ENCODE data around the gene ASPA.

ASPA gene

DNA sequence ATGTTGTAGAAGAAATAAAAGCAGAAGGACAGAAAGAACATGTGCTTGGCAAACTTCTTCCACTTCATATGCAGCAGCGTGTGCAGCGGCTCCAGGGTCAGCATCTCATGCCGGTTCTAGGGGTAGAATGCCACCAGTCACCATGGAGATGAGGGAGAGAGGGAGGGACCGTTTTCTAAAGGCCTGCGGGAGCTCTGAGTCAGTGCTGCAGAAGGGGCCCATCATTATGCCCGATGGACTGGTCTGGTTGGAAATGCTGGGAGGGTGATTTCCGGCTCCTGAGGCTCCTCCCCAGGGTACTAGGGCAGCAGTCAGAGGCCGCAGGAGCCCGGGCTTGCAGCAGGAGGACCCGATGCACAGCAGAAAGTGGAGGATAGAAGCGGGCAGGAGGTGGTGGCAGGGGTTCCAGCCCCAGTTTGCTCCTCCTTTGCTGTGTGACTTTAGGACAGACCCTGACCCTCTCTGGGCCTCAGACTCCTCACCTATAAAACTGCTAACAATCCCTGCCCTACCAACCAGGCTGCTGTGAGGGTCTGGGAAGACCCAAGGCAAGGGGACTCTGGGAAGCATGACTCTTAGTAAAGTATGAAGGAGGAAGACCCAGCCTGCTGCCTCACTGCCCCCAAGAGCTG lies 53.2 kb downstream of the ASPA start:
- Mint-ChIP-seq H3K4me1 (peaks cover 4% of the 10 kb centered on the region), H3K36me3 (ENCODE audit: low read depth) (no peaks in the 10 kb centered on the region), H3K4me3 (no peak overlapping the region), H3K9me3 (no peaks in the 10 kb centered on the region), H3K27ac (peak overlapping the region in 1 of 3 experiments; percentile 42), H3K27me3 (ENCODE audit: low read depth) (no peaks in the 10 kb centered on the region)
- TF ChIP-seq, protein P1, sequence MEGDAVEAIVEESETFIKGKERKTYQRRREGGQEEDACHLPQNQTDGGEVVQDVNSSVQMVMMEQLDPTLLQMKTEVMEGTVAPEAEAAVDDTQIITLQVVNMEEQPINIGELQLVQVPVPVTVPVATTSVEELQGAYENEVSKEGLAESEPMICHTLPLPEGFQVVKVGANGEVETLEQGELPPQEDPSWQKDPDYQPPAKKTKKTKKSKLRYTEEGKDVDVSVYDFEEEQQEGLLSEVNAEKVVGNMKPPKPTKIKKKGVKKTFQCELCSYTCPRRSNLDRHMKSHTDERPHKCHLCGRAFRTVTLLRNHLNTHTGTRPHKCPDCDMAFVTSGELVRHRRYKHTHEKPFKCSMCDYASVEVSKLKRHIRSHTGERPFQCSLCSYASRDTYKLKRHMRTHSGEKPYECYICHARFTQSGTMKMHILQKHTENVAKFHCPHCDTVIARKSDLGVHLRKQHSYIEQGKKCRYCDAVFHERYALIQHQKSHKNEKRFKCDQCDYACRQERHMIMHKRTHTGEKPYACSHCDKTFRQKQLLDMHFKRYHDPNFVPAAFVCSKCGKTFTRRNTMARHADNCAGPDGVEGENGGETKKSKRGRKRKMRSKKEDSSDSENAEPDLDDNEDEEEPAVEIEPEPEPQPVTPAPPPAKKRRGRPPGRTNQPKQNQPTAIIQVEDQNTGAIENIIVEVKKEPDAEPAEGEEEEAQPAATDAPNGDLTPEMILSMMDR (IDR thresholded peaks at IDR 0.05; ENCODE audit: unreplicated experiment in 3 of 3) = no peak

DNA sequence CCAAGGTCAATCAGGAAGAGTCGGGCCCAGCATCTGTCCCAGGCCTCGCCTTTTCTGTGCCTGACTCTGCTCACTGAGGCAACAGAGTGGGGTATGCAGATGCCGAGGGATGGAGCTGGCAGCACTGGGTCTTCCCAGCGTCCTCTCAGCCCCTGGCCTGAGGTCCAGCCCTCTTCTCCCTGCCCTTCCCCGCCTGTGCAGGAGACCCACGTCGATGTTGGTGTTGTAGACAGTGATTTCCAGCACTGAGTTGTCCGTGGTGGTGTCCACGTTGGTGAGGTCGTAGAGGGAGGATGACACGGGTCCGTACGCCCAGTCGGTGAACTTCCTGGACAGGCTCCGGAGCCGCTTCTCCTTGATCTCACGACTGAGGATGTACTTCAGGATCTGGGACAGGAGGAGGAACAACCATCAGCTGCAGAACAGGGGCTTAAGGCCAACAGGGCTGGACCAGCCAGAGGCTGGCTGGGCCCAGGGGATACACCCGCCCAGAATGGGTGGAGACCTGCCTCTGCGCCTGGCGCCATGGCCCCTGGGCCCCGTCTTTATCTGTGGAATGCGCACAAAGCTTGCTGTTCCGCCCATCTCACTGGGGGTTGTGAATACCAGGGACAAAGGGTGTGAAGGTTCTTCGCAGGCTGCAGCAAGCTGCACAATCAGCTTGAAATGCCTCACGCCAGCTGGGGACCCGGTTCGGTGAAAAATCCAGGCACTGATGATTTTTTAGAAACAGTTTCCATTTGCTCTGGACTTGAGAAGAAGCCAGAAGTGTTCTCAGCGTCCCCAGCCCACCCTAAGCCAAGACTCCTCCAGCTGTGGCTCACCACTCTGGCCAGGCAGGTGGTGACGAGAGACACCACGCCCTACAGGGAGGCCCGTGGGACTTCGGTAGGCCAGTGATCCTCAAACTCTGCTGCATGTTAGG lies 54.3 kb downstream of the ASPA start:
- Mint-ChIP-seq H3K4me3 (no peak overlapping the region), H3K36me3 (ENCODE audit: low read depth) (no peaks in the 10 kb centered on the region), H3K9me3 (no peaks in the 10 kb centered on the region), H3K27ac (peak overlapping the region in 1 of 3 experiments; percentile 37), H3K27me3 (ENCODE audit: low read depth) (no peaks in the 10 kb centered on the region), H3K4me1 (peaks cover 4% of the 10 kb centered on the region)
- TF ChIP-seq, protein P1 (IDR thresholded peaks at IDR 0.05; ENCODE audit: unreplicated experiment in 3 of 3) = no peak

DNA sequence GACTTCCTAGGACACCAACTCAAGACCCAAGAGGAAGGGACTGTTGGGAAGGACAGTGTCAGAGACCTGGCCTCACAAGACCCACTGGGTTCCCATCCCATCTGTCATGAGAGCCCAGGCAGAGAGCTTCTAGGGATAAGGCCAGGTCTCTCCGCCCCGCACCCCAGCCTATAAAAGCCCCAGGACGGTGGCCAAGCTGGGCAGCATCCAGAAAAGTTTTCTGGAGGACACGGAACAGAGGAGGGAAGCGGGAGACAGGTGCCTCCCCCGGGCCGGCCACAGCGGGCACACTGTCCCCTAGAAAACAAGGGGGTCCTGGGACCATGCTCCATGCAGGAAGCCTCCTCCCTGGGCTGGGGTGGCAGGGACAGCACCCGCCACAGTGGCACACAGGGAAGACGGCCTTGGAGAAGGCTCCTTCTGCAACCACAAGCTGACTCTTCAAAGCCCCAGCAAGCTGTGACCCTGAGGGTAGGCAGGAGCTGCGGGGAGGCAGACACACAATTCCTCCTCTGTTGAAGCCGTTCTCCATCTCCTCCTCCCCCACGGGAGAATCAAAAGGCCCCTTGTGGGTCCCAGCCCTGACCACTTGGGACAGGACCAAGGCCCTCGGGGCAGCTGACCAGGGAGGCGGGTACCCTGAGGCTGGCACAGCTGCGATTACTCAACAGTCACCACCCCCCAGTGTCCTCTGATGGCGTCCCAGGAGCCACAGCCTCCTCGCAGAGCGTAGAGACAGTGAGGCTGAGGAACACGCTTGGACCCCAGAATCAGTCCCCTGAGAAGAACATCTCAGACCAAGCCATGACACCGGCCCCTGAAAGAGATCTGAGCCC lies 55.7 kb downstream of the ASPA start:
- H3K9me3 Mint-ChIP-seq = no peaks in the 10 kb centered on the region
- TF ChIP-seq, protein P1 (IDR thresholded peaks at IDR 0.05; ENCODE audit: unreplicated experiment in 3 of 3) = no peak
- no peak overlapping the region for H3K4me3 Mint-ChIP-seq
- no peak overlapping the region for H3K27ac Mint-ChIP-seq
- peaks cover 10% of the 10 kb centered on the region for H3K4me1 Mint-ChIP-seq
- no peaks in the 10 kb centered on the region for H3K36me3 Mint-ChIP-seq (ENCODE audit: low read depth)
- H3K27me3 Mint-ChIP-seq (ENCODE audit: low read depth) = peaks cover 4% of the 10 kb centered on the region

DNA sequence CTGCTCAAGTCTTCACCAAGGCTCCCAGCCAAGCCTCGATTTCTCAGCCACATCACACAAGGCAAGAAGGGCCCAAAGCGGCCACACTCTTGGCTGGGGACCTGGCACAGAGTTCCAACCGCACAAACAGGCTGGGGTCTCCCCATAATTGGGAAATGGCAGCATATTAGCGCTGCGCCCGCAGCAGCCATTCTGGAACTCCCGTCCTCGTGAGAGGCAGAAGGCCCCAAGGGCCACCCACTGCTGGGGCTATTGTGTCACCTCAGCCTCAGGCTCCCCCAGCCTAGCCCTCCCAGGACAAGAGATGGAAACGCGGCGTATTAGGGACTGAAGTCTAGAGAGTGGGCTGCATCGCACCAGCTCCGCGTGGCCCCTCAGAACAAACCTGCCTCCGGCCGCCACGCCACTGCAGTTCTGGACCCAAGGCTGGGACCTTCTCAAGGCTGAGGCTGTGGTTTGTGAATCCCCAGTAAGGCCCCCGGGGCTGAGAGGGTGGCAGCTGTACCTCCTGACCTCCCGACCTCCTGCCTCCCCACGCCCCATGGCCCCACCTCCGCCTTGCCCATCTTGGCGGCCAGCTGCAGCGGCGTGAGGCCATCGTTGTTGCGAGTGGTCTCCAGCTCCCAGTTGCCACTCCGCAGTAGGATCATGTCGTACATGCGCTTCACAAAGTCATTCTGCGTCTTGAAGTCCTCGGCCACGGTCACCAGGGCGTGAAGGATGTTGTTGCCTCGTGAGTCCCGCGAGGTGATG lies 56.5 kb downstream of the ASPA start:
- Mint-ChIP-seq H3K27ac (no peak overlapping the region), H3K36me3 (ENCODE audit: low read depth) (no peaks in the 10 kb centered on the region), H3K4me3 (no peak overlapping the region), H3K27me3 (ENCODE audit: low read depth) (peaks cover 4% of the 10 kb centered on the region), H3K4me1 (peaks cover 10% of the 10 kb centered on the region), H3K9me3 (no peaks in the 10 kb centered on the region)
- TF ChIP-seq, protein P1 (IDR thresholded peaks at IDR 0.05; ENCODE audit: unreplicated experiment in 3 of 3) = no peak

DNA sequence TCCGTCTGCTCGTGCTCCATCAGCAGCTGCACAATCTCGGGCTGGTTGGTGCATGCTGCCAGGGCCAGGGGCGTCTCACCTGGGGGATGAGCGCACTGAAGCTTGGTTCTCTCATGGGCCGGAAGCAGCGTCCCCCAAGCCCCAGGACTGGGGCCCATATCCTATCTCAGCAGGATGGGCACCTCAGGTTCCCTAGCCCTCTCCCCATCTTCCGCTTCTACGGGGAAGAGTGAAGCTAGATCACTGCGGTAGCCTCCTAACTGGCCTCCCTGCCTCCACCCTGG lies 57.0 kb downstream of the ASPA start:
- Mint-ChIP-seq H3K27me3 (ENCODE audit: low read depth) (peaks cover 4% of the 10 kb centered on the region), H3K4me1 (peaks cover 10% of the 10 kb centered on the region), H3K36me3 (ENCODE audit: low read depth) (no peaks in the 10 kb centered on the region), H3K9me3 (no peaks in the 10 kb centered on the region), H3K27ac (no peak overlapping the region), H3K4me3 (no peak overlapping the region)
- TF ChIP-seq, protein P1 (IDR thresholded peaks at IDR 0.05; ENCODE audit: unreplicated experiment in 3 of 3) = no peak
